Stimulated activated CD4-positive, alpha-beta T cell treated with anti-CD3 and anti-CD28 coated beads, Interleukin-15, amount 100 ng/mL, for 1 hour (primary cell): ENCODE measurements around the gene TXNDC11.
A peak's percentile ranks its signal among the peaks of the same experiment; 100 is the strongest.
"Not testable (repeated sequence)": the region's sequence is repeated elsewhere in the genome, so short reads cannot be mapped to it uniquely, and the experiment has no call there.

Experiments used
- DNase-seq, 2 donors: peaks; one replicate each; pipeline ENCODE4 v3.0.0-alpha.2; 2020; ENCODE audit warnings: low read depth in 1 of 2, low spot score in 1 of 2

TXNDC11 gene, protein sequence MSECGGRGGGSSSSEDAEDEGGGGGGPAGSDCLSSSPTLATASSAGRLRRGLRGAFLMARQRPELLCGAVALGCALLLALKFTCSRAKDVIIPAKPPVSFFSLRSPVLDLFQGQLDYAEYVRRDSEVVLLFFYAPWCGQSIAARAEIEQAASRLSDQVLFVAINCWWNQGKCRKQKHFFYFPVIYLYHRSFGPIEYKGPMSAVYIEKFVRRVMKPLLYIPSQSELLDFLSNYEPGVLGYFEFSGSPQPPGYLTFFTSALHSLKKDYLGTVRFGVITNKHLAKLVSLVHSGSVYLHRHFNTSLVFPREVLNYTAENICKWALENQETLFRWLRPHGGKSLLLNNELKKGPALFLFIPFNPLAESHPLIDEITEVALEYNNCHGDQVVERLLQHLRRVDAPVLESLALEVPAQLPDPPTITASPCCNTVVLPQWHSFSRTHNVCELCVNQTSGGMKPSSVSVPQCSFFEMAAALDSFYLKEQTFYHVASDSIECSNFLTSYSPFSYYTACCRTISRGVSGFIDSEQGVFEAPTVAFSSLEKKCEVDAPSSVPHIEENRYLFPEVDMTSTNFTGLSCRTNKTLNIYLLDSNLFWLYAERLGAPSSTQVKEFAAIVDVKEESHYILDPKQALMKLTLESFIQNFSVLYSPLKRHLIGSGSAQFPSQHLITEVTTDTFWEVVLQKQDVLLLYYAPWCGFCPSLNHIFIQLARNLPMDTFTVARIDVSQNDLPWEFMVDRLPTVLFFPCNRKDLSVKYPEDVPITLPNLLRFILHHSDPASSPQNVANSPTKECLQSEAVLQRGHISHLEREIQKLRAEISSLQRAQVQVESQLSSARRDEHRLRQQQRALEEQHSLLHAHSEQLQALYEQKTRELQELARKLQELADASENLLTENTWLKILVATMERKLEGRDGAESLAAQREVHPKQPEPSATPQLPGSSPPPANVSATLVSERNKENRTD

DNA sequence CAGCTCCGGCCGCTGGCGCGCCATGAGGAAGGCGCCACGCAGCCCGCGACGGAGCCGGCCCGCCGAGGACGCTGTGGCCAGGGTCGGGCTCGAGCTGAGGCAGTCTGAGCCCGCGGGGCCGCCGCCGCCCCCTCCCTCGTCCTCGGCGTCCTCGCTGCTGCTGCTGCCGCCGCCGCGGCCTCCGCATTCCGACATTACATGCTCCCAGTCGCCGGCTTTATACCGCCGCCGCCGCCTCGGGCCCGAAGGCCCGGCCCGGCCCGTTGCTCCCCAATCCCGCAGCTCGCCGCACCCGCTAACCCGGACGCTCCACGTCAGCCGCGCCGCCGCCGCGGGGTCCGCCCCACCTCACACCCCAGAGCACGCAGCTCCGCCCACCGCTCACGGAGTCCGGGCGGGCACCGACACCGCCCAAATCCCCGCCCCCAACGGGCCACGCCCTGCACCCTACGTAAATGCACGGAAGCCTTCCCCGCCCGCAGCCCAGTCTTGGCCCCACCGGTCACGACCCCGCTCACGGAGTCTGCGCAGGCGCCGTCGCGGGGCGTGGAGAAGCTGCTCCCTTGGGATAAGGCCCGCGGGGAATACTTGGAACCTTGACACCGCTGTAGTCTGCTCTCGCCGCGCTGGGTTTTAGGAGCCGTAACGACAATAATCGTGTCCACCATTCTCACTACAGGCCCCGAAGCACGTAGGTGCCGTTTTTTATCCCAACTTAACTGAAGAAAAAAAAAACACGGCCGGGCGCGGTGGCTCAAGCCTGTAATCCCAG, at the start of gene TXNDC11:
TXNDC11 (minus strand) TSS at position 322 of the 772 bp plus-strand sequence; CDS start at position 195, 127 bp downstream.
- DNase-seq, result peak; percentile 98 to 100

DNA sequence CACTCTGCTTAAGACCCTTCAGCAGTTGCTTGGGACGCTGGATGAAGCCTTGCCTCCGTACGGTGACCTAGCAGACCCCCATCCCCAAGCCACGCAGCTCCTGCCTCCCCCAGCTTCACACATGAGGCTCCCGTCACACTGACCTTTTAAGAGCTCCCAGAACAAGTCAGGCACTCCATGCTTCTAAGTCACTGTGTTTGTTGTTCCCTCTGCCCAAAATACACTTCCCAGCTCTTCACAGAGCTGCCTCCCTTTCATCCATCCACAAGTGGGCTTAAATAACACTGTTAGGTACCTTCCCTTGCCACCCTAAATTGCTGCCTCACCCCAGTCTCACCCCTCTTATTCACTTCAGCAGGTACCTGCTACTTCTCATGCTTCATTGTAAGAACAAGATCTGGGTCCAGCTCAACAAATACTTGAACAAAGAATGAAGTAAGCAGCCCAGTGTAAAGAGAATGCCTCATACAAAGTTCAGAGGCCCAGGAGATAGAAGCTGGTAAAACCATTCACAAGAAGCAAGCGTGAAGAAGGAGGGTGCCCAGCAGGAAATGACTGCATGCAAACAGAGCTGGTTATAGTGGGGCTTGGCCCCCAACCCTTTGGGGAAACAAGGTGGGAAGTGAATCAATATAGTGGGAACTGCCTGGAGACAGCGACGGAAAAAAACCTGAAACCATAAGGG, 48.6 kb upstream of the TXNDC11 start:
- DNase-seq, result no peak

DNA sequence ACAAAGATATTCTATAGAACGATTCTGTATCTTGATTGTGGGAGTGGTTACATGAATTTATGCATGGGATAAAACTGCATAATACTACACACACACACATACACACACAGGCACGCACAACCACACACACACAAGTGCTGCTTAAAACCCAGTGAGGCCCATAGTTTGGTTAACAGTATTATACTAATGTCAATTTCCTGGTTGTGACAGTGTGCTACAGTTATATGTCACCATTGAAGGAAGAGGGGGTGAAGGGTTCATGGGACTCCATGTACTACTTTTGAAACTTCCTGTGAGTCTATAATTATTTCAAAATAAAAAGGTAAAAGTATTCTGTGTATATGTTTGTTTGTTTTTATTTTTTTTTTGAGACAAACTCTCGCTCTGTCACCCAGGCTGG, 46.3 kb upstream of the TXNDC11 start:
- no peak for DNase-seq

DNA sequence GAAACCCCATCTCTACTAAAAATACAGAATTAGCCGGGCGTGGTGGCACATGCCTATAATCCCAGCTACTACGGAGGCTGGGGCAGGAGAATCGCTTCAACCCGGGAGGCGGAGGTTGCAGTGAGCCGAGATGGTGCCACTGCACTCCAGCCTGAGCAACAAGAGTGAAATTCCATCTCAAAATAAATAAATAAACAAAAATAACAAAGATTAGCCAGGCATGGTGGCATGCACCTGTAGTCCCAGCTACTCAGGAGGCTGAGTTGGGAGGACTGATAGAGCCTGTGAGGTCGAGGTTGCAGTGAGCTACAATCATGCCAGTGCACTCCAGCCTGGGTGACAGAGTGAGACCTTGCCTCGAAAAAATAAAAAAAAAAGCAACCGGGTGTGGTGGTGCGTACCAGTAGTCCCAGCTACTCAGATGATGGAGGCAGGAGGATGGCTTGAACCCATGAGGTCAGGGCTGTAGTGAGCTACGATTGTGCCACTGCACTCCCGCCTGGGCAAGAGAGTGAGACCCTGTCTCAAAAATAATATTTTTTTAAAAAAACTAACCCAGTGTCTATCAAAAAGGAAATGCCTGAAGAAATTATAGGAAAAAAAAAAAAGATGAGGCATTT, 42.4 kb upstream of the TXNDC11 start:
- not testable (repeated sequence) for DNase-seq

DNA sequence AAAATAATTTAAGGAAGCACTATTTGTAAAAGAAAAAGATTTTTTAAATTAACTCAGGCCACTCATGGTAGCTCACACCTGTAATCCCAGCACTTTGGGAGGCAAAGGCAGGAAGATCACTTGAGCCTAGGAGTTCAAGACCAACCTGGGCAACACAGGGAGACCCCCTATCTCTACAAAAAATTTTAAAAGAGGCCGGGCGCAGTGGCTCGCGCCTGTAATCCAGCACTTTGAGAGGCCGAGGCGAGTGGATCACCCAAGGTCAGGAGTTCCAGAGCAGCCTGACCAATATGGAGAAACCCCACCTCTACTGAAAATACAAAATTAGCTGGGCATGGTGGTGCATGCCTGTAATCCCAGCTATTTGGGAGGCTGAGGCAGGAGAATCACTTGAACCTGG, 41.7 kb upstream of the TXNDC11 start:
- DNase-seq, result not testable (repeated sequence)

DNA sequence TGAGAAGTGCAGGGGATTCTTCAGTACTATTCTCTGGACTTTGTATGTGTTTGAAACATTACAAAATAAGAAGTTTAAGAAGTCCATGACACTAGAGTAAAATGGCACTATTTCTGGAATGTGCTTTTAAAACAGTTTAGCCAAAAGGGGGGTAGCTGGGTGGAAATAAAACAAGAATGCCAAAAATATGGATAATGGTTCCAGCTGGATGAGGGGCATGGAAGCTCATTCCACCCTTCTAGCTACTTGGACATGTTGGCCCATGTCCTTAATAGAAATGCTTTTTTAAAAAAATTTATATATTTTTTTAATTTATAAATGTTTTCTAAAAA, 41.3 kb upstream of the TXNDC11 start:
- DNase-seq, result no peak

DNA sequence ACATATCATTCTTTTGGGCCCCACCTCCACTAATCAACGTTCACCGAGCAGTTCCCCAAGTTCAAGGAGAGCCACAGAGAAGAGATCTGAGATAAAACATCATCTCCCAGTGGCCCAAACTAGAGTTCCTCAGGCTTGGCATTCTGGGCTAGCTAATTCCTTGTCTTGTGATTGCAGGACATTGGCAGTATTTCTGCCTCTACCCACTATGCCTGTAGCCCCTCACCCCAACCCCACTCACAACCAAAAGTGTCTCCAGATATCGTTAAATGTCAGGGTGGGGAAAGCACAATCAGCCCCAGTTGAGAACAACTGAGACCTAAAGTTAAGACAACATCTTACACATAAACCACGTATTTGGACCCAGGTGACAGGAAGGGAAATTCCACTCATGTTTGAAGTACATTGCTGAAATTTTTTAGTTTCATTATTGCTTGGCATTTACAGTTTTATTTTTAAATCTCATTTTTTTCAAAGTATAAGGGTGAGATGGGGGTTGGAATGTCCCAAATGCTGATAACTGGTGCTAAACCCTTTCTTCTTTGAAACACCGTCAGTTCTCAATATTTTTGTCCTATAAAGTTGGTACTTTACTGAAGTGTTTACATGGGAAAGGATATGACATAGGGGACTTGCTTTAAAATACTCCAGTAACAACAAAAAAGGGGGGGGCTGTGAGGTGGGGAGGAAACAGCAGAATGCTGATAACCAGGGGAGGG, 40.8 kb upstream of the TXNDC11 start:
- DNase-seq, result no peak

DNA sequence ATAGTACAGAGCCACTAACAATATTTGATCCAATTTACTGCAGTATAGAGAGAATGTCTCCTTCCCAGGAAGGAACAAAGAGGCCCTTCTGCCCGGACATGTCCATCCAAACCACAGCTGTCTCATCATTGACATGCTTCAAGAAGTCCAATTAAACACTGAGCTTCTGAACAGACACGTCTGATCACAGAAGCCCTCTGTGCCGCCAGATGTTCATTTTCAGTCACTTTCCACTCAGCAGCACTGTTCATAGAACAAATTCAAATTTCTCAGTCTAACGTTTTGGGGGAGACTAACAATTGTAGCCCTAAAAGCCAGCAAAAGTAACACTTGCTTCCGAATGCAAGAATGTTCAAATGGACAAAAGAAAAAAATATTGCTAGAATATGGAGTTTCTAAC, 39.1 kb upstream of the TXNDC11 start:
- no peak for DNase-seq

DNA sequence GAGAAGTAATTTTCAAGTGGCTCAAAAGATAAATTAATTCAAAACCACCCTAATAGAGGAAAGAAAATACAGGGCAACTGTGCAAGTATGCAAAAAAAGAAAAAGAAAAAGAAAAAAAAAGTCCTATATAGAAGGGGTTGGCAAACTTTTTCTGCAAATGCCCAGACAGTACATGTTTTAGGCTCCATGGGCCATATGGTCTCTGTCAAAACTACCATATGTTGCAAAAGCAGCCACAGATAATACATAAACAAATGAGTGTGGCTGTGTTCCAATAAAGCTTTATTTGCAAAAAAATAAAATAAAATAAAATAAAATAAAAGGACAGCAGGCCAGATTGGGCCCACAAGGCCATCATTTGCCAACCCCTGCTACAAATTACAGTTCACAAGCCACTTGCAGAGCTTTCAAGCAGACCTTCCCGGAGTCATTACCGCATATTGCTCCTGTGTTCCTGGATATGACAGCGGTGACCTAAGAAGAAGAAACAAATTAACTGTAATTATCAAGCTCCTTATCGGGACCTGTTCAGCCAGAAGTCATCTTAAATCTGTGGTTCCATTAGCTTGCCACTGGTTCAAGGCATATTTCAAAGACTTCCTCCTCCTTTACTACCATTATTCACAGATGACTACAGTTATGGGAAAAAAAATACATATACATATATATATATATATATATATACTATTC, 38.5 kb upstream of the TXNDC11 start:
- DNase-seq, result no peak

DNA sequence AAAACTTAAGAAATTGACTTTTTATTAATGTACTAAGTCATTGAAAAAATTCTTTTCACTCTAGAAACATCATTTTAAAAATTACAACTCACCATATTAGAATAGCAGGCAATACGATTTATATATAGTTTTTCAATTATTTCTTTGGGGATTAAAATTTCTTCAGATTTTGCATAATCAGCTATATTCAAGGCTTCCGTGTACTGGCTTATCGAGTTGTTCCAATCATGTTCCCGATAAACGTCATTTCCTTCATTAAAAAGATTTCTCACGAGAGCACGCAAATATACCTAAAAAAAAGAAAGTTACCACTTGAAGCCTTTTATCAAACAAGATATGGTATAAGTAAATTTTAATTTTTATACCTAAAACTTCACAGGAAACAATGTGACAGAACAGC, 36.4 kb upstream of the TXNDC11 start:
- no peak for DNase-seq

DNA sequence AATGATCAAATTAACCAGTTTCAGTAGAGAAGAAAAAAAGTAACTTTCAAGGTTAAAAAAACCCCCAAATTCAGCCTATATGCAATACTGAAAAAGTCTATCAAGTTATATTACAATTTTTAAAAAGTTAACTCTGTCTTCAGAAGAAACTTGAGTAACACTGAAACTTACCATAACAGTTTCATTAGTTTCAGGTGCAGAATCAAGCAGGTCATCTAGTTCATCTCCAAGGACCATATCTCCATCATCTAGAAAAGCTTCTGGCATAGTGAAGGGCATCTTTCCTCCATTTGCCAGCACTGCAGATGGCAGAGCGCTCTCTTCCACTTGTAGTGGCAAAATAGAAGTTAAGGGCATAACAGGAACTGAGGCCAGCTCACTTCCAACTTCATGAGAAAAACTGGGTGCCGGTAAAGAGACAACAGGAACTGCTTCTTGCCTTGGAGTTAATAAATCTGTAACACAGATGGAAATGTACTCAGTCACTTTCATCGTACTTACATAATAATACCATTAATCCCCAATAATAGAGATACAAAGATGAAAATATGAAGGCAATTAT, 31.5 kb upstream of the TXNDC11 start:
- DNase-seq, result no peak

DNA sequence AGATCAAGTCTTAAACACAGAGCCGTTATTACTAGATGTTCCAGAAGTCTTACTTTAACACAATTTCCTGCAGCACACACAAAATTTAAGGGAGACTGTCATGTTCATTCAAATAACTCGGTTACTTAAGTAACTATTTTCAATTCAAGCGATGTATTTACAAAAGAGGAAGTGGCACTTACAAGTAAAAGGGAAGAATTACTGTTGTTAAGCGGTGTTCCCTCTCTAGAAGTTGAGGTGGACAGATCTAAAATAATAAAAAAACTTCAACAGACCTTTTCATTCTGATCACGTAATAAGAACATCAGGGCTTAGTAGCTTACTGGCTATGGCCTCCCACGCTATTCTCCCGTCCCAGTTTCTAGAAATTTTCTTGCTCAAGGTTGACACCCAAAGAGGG, 26.2 kb upstream of the TXNDC11 start:
- no peak for DNase-seq

DNA sequence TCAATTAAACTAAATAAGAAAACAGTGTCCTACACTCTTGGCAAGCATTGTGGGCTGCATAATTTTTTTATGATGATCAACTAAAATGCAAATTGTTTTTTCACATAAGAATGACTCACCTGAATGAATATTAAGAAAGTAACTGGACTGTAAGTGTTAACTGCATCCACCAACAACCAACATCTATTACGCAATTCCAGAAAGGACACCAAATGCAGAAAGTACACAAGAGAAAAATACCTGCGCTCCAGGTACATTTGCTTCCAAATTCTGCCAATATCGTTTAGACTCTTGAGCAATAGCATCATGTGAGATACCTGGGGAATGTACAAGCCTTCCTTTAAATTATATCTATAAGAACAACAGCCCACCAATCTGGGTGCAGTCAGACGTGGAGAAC, 19.8 kb upstream of the TXNDC11 start:
- DNase-seq, result no peak

DNA sequence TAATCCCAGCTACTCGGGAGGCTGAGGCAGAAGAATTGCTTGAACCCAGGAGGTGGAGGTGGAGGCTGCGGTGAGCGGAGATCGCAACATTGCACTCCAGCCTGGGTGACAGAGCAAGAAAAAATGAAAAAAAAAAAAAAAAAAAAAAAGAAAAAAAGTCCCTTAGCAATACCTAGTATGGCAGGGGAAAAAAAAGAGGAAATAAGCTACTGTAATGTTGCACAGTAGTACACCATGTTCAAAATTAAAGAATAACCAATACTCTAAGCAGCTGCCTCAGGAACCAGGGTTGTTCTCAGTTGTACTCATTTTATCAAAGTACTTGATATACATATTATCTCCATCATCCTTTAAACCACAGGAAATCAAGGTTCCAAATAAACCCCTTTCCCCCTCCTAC, 17.3 kb upstream of the TXNDC11 start:
- DNase-seq, result no peak

DNA sequence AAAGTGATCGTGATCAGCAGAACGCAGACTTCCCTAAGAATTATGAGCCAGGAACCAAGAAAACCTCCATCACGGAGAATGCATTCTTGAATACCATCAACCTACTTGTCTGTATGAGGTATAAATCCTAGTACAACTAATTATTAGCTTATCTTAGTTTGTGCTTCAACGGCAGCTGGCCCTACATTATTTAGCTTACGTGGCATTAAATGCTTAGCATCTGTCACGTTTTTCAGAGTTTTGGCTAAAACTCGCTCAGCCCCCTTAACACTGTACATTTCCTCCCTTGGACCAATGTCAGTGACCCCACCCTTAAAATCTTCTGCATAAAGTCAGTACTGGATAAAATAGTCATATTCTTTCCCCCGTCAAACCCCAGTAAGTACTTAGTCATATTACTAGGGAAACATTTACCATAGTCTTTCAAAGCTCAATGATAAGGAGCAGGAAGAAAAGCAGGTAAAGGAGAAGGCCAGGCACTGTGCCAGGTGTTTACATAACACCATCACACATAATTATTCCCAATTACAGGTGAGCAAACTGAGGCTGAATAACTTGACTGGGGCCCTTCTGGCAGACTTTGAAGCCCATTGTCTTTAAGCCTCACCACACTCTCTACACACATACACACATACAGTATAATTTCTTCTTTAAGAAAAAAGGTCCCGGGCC, 16.6 kb upstream of the TXNDC11 start:
- no peak for DNase-seq

DNA sequence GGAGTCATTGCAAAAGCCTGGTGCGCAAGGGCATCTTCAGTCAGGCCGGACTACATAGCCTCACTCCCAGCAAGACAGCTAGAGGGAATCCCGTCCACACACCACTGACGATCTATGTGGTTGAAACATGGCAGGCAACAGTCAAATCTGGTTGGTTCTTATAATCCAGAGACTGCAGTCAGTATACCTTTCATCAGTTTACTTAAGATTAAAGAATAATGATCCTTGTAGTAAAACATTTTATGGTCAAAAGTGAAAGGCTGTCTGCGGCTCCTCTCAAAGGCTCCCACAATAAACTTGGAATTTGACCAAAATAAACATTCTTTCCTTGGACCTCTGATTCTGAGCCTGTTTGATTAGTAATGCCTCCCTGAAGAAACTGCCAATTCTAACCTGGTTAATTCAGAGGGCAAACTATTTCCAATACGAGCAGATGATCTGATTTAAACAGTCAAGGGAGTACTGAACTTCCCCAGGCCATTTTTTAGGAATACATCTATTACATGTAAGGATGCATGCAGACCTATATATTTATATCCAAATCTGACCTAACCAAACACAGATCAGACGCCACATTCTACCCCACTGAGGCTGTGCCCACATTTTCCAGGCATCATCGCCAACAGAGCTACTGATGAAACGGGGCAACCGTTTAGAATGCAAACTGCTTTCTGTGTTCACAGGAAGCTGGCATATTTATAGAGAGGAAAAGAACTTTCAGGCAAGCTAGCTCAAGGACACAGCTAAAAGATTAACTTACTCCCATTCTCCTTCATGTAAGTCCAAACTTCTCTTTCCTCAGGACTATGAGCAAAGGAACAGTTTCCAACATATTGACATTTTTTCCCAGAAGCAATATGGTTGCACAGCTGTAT, 15.3 kb upstream of the TXNDC11 start:
- DNase-seq, result no peak

DNA sequence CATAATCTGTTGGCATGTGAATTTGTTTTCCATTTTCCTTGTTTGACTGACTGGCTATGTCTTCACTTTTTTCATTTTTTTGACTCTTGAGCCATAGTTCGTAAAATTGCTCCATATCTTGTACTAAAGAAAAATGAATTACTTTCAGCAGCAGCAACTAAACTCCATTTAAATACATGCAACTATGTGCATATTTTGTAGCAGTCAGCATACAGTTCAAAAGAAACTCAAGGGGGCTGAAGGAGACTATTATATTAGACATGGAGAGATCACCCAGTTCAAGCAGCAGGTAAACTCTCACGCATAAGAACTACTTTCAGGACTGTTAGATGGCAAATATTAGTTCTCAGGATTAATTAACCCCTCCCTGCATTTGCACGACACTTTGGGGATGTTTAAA, 13.6 kb upstream of the TXNDC11 start:
- no peak for DNase-seq
